Measurements from ENCODE around the gene SMARCAL1.

SMARCAL1 gene

DNA sequence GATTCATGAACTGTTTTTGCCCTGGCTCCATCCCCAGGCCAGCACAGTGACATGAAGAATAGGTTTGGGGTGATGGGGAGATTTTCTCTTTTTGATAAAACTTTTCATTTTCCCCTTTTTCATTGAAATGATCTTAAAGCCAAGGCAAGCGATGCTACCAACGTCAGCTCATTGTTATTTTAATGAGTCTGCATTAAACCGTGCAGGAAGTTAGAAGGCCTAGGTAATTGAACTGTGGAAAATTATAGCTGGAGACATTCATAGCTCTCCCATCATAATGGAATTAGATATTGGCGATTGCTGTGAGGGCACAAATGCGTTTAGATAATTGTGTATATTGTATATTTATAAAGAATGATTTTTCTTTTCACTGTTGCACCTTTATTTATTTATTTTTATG lies 33.2 kb downstream of the SMARCAL1 start:
- no peaks in the 10 kb centered on the region for H4K20me1 ChIP-seq
- H3K9ac ChIP-seq: no peak overlapping the region
- peaks cover 82% of the 10 kb centered on the region for H3K36me3 ChIP-seq
- no peak overlapping the region for H3K27ac ChIP-seq
- no peaks in the 10 kb centered on the region for H3K27me3 ChIP-seq
- H3K4me3 ChIP-seq: no peak overlapping the region
- H3K4me1 ChIP-seq: no peaks in the 10 kb centered on the region
- H3K4me2 ChIP-seq: no peak overlapping the region
- H3K9me3 ChIP-seq: peaks cover 10% of the 10 kb centered on the region; the same call in 1 of the 2 replicates
- TF ChIP-seq Cebpa-rat (IDR thresholded peaks at IDR 0.05): no peak

DNA sequence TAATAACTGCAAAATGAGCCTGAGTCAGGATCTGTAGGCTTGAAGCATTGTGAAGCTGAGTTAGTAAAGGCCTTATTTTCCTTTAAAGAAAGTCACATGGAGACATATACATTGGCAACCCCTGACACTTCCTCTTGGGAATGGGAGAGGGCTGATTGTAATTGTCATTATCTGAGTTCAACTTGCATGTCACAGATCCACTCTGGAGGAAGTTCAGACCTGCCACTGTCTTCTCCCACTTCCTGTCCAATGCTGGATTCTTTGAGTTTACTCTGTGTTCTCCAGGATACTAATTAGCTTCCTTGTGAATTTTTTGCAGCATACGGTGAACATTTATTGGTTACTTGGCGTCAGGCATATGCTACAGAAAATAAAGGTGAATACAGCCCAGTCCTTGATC lies 34.1 kb downstream of the SMARCAL1 start:
- H3K36me3 ChIP-seq: peaks cover 87% of the 10 kb centered on the region

DNA sequence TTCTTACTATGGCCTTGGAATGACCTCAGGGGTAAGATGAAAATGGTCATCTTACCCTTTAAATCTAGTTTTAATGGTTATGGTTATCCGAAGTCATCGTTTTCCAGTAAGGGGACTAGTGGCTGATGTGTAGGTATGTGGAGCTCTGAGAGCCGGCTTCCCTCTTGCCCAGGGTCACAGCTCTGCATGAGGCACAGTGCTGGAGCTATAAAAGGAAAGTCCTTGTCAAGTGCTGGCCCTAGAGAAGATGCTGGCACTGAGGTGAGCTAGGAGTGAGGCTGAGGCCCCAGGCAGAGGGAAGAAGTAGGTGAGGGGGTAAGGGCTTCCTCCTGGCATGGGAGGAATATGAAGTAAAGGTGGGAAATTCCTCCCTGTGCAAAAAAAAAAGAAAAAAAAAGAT lies 35.0 kb downstream of the SMARCAL1 start:
- H3K4me3 ChIP-seq: no peak overlapping the region
- no peak for TF ChIP-seq Cebpa-rat (IDR thresholded peaks at IDR 0.05)
- H3K4me1 ChIP-seq: no peaks in the 10 kb centered on the region
- peaks cover 88% of the 10 kb centered on the region for H3K36me3 ChIP-seq
- H3K4me2 ChIP-seq: no peak overlapping the region
- H3K9me3 ChIP-seq: peaks cover 10% of the 10 kb centered on the region; the same call in 1 of the 2 replicates
- no peak overlapping the region for H3K9ac ChIP-seq
- no peaks in the 10 kb centered on the region for H3K27me3 ChIP-seq
- H3K27ac ChIP-seq: no peak overlapping the region
- no peaks in the 10 kb centered on the region for H4K20me1 ChIP-seq

More for the DNA sequence above, 34.1 kb downstream of the SMARCAL1 start:
- Histone ChIP-seq H3K4me2 (no peak overlapping the region), H3K4me1 (no peaks in the 10 kb centered on the region), H4K20me1 (no peaks in the 10 kb centered on the region), H3K9me3 (peaks cover 10% of the 10 kb centered on the region; the same call in 1 of the 2 replicates), H3K27me3 (no peaks in the 10 kb centered on the region), H3K4me3 (no peak overlapping the region), H3K9ac (no peak overlapping the region), H3K27ac (no peak overlapping the region)
- TF ChIP-seq Cebpa-rat (IDR thresholded peaks at IDR 0.05): no peak

GRCh38 chr2:216448829-216449228 lies 36.5 kb downstream of the SMARCAL1 start:
- no peak for TF ChIP-seq Cebpa-rat (IDR thresholded peaks at IDR 0.05)
- H3K9me3 ChIP-seq: peaks cover 10% of the 10 kb centered on the region; the same call in 1 of the 2 replicates
- no peaks in the 10 kb centered on the region for H3K27me3 ChIP-seq
- H3K4me1 ChIP-seq: no peaks in the 10 kb centered on the region
- H3K4me2 ChIP-seq: no peak overlapping the region
- peaks cover 94% of the 10 kb centered on the region for H3K36me3 ChIP-seq
- no peak overlapping the region for H3K9ac ChIP-seq
- H3K4me3 ChIP-seq: no peak overlapping the region
- H4K20me1 ChIP-seq: no peaks in the 10 kb centered on the region
- H3K27ac ChIP-seq: no peak overlapping the region

DNA sequence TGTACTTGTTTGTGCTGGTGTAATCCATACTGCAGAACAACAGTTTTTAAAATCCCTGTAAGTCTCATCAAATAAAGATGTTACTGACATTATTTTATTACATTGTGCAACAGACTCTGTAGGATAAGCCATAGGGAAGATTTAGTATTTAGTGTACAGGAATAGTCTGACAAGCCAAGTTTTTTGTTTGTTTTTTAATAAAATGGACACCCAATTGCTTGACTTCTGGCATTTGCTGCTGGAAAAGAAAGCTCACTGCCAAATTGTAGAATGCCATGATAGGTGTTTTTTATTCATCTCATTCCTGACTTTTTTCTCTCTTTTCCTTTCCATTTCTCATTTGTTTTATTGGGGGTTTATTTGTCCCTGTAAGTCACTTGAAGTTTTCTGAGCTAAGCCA lies 38.1 kb downstream of the SMARCAL1 start:
- Histone ChIP-seq H3K27ac (no peak overlapping the region), H3K4me3 (no peak overlapping the region), H3K36me3 (peaks cover 99% of the 10 kb centered on the region), H4K20me1 (no peaks in the 10 kb centered on the region), H3K4me2 (no peak overlapping the region), H3K9me3 (peaks cover 20% of the 10 kb centered on the region), H3K9ac (no peak overlapping the region), H3K27me3 (no peaks in the 10 kb centered on the region), H3K4me1 (no peaks in the 10 kb centered on the region)
- no peak for TF ChIP-seq Cebpa-rat (IDR thresholded peaks at IDR 0.05)

- no peak overlapping the region for H3K4me2 ChIP-seq
- no peaks in the 10 kb centered on the region for H4K20me1 ChIP-seq
- no peak for TF ChIP-seq Cebpa-rat (IDR thresholded peaks at IDR 0.05)
- H3K4me3 ChIP-seq: no peak overlapping the region
- H3K27ac ChIP-seq: no peak overlapping the region
- H3K9me3 ChIP-seq: peaks cover 22% of the 10 kb centered on the region
- H3K27me3 ChIP-seq: no peaks in the 10 kb centered on the region
- no peaks in the 10 kb centered on the region for H3K4me1 ChIP-seq
- no peak overlapping the region for H3K9ac ChIP-seq
- H3K36me3 ChIP-seq: peaks cover 99% of the 10 kb centered on the region
Measured at GRCh38 chr2:216450784-216451183, 38.5 kb downstream of the SMARCAL1 start.

DNA sequence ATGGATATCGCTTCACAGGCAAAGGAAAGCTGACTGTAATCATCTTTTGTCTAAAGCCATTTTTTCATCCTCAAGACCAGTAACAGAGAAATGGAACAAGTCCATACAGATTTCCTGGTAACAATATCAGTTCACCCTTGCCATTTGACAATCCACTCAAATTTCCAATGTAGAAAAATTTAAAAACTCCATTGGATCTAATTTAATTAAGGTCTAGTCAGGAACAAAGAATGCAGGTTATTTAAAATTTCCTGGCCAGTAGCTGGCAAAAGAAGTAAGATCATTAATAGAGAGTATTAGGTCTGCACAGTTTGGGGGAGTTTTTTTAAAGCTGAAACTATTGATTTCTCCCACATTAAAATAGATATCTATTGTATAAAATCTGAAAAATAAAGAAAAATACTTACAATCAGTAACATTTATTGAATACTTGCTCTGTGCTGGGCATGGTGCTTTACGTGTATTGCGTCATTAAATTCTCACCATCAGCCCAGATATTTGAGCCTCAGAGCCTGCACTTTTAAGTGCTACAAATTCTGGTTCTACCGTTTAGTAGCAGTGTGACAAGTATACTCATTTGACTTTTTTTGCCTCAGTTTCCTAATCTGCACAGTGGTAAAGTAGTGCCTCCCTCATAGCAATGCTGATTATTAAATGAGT lies 41.8 kb downstream of the SMARCAL1 start:
- no peak for TF ChIP-seq Cebpa-rat (IDR thresholded peaks at IDR 0.05)
- H3K4me3 ChIP-seq: no peak overlapping the region
- no peaks in the 10 kb centered on the region for H3K27me3 ChIP-seq
- H3K27ac ChIP-seq: no peak overlapping the region
- no peak overlapping the region for H3K9ac ChIP-seq
- H3K4me1 ChIP-seq: no peaks in the 10 kb centered on the region
- peaks cover 12% of the 10 kb centered on the region for H3K9me3 ChIP-seq
- peaks cover 68% of the 10 kb centered on the region for H3K36me3 ChIP-seq
- no peaks in the 10 kb centered on the region for H4K20me1 ChIP-seq
- no peak overlapping the region for H3K4me2 ChIP-seq

GRCh38 chr2:216463148-216463547 lies 50.9 kb downstream of the SMARCAL1 start:
- H3K9me3 ChIP-seq: no peaks in the 10 kb centered on the region
- H3K4me2 ChIP-seq: no peak overlapping the region
- TF ChIP-seq Cebpa-rat (IDR thresholded peaks at IDR 0.05): no peak

GRCh38 chr2:216464104-216464720 lies 51.9 kb downstream of the SMARCAL1 start:
- Histone ChIP-seq H3K9ac (no peak overlapping the region), H3K4me3 (no peak overlapping the region), H3K27ac (no peak overlapping the region), H4K20me1 (no peaks in the 10 kb centered on the region), H3K4me2 (no peak overlapping the region), H3K9me3 (no peaks in the 10 kb centered on the region), H3K27me3 (no peaks in the 10 kb centered on the region), H3K36me3 (peaks cover 66% of the 10 kb centered on the region), H3K4me1 (no peaks in the 10 kb centered on the region)
- TF ChIP-seq Cebpa-rat (IDR thresholded peaks at IDR 0.05): no peak

More at GRCh38 chr2:216463148-216463547, 50.9 kb downstream of the SMARCAL1 start:
- Histone ChIP-seq H3K27ac (no peak overlapping the region), H3K4me1 (no peaks in the 10 kb centered on the region), H3K4me3 (no peak overlapping the region), H3K27me3 (no peaks in the 10 kb centered on the region), H4K20me1 (no peaks in the 10 kb centered on the region), H3K36me3 (peaks cover 55% of the 10 kb centered on the region), H3K9ac (no peak overlapping the region)

- H3K36me3 ChIP-seq: peaks cover 79% of the 10 kb centered on the region
- H3K27ac ChIP-seq: no peak overlapping the region
- H3K9me3 ChIP-seq: no peaks in the 10 kb centered on the region
- H3K9ac ChIP-seq: no peak overlapping the region
- no peak for TF ChIP-seq Cebpa-rat (IDR thresholded peaks at IDR 0.05)
- H3K4me3 ChIP-seq: no peak overlapping the region
- no peak overlapping the region for H3K4me2 ChIP-seq
- no peaks in the 10 kb centered on the region for H4K20me1 ChIP-seq
- no peaks in the 10 kb centered on the region for H3K27me3 ChIP-seq
- no peaks in the 10 kb centered on the region for H3K4me1 ChIP-seq
Measured at GRCh38 chr2:216465579-216466195, 53.4 kb downstream of the SMARCAL1 start.
